Measurements from ENCODE around the gene DGUOK. TPM values are rescaled to one million over a fixed set of nuclear protein-coding genes. Genes with fewer than 3 reads are reported as not detected.
"Not testable (repeated sequence)": the region's sequence is repeated elsewhere in the genome, so short reads cannot be mapped to it uniquely, and the experiment has no call there.

The DGUOK gene
- total RNA-seq: 38.8 TPM

- DNase-seq (ENCODE audit: low spot score): peak; percentile 98
- ATAC-seq: peak; percentile 100
- intact Hi-C loops (cut with DNase I): no loop called here
Observed at GRCh38 chr2:73926493-73927327, at the start of gene DGUOK. TSS of gene DGUOK (plus strand) at chr2:73926880. CDS start at chr2:73926911, 31 bp downstream.

- intact Hi-C loops (cut with DNase I): no loop called here
- no peak for DNase-seq (ENCODE audit: low spot score)
- ATAC-seq: peak; percentile 53
Observed at GRCh38 chr2:73877071-73877802, 49.4 kb upstream of the DGUOK start.

GRCh38 chr2:73877984-73878383 is 48.7 kb upstream of the DGUOK start:
- intact Hi-C loops (cut with DNase I); ATAC-seq; DNase-seq (ENCODE audit: low spot score): not testable (repeated sequence)

GRCh38 chr2:73885406-73885805 is 41.3 kb upstream of the DGUOK start:
- DNase-seq (ENCODE audit: low spot score) (no peak), ATAC-seq (no peak)
- intact Hi-C loops (cut with DNase I): no loop called here

GRCh38 chr2:73886357-73886756 is 40.3 kb upstream of the DGUOK start:
- no peak for ATAC-seq
- no peak for DNase-seq (ENCODE audit: low spot score)
- intact Hi-C loops (cut with DNase I): no loop called here

GRCh38 chr2:73887596-73888353 is 38.9 kb upstream of the DGUOK start:
- DNase-seq (ENCODE audit: low spot score); intact Hi-C loops (cut with DNase I); ATAC-seq: not testable (repeated sequence)

- intact Hi-C loops (cut with DNase I): no loop called here
- no peak for ATAC-seq
- no peak for DNase-seq (ENCODE audit: low spot score)
Observed at GRCh38 chr2:73888388-73888787, 38.3 kb upstream of the DGUOK start.

GRCh38 chr2:73889206-73889605 is 37.5 kb upstream of the DGUOK start:
- intact Hi-C loops (cut with DNase I): no loop called here
- no peak for ATAC-seq
- no peak for DNase-seq (ENCODE audit: low spot score)

- DNase-seq (ENCODE audit: low spot score): no peak
- ATAC-seq: no peak
- intact Hi-C loops (cut with DNase I): no loop called here
Observed at GRCh38 chr2:73890301-73891092, 36.2 kb upstream of the DGUOK start.

- ATAC-seq (no peak), DNase-seq (ENCODE audit: low spot score) (no peak)
- intact Hi-C loops (cut with DNase I): no loop called here
Observed at GRCh38 chr2:73891276-73891901, 35.3 kb upstream of the DGUOK start.

GRCh38 chr2:73892631-73893329 is 33.9 kb upstream of the DGUOK start, which contains the start of gene ACTG2:
TSS of gene ACTG2 (plus strand) at chr2:73893008. CDS start at chr2:73901312, 8,304 bp downstream.
- ATAC-seq (no peak), DNase-seq (ENCODE audit: low spot score) (no peak)
- intact Hi-C loops (cut with DNase I): no loop called here

- no peak for ATAC-seq
- DNase-seq (ENCODE audit: low spot score): no peak
Observed at GRCh38 chr2:73893764-73894474, 32.8 kb upstream of the DGUOK start.

GRCh38 chr2:73894475-73894850 is 32.2 kb upstream of the DGUOK start:
- DNase-seq (ENCODE audit: low spot score): no peak
- no peak for ATAC-seq
- intact Hi-C loops (cut with DNase I): no loop called here

More at GRCh38 chr2:73893764-73894474, 32.8 kb upstream of the DGUOK start:
- intact Hi-C loops (cut with DNase I): no loop called here

GRCh38 chr2:73894877-73895276 is 31.8 kb upstream of the DGUOK start:
- no peak for ATAC-seq
- intact Hi-C loops (cut with DNase I): no loop called here
- DNase-seq (ENCODE audit: low spot score): no peak

- DNase-seq (ENCODE audit: low spot score) (no peak), ATAC-seq (no peak)
- intact Hi-C loops (cut with DNase I): no loop called here
Observed at GRCh38 chr2:73895473-73895872, 31.2 kb upstream of the DGUOK start.

- peak; percentile 97 for ATAC-seq
- intact Hi-C loops (cut with DNase I): no loop called here
- DNase-seq (ENCODE audit: low spot score): peak; percentile 70
Observed at GRCh38 chr2:73896362-73897239, 30.1 kb upstream of the DGUOK start.

Data from sciatic nerve (tissue), 2 donors.